HFFc6 (cell line): Measurements from ENCODE around the gene PTPRF. TPM values are rescaled to one million over a fixed set of nuclear protein-coding genes. Genes with fewer than 3 reads are reported as not detected.

Experiments
- DNase-seq: peaks from one replicate; pipeline ENCODE4 v3.0.0-alpha.2; 2018
- H3K27ac Mint-ChIP-seq: 2 replicates; pipeline ENCODE4 v1.8.0; 2020; ENCODE audit warnings: mild to moderate bottlenecking, mixed read lengths
- H3K27me3 Mint-ChIP-seq: 2 replicates; pipeline ENCODE4 v1.8.0; 2021; ENCODE audit warnings: mild to moderate bottlenecking, moderate library complexity, mixed read lengths; ENCODE audit not compliant: insufficient read depth
- H3K36me3 Mint-ChIP-seq: 2 replicates; pipeline ENCODE4 v1.8.0; 2021; ENCODE audit warnings: low read depth, mixed read lengths
- H3K4me1 Mint-ChIP-seq: 2 replicates; pipeline ENCODE4 v1.8.0; 2020; ENCODE audit warnings: low read depth, mixed read lengths
- H3K4me3 Mint-ChIP-seq: 2 replicates; pipeline ENCODE4 v1.8.0; 2020; ENCODE audit warnings: mild to moderate bottlenecking, moderate library complexity, mixed read lengths
- H3K9me3 Mint-ChIP-seq: 2 replicates; pipeline ENCODE4 v1.8.0; 2020; ENCODE audit warnings: mild to moderate bottlenecking, mixed read lengths
- CTCF ChIP-seq: fragments of 200-600 bp; sonication (generic); IDR thresholded peaks from 2 replicates; pipeline ENCODE4 v1.5.0; 2021; ENCODE audit warnings: antibody characterized with exemption, mild to moderate bottlenecking
- total RNA-seq, 6 experiments: library from RNA; stranded (reverse); fragmentation: NEBNext Ultra II Directional; extraction: Animal tissue kit (Norgen Biotek cat#: 25700); gene quantifications; 2 replicates in 1 of 6; 3 replicates in 5 of 6; pipeline ENCODE4 v1.2.3, GENCODE V29; 2021

The PTPRF gene
- total RNA-seq, 6 experiments from 2014 or later = 94.3 to 119 (median 109) TPM

GRCh38 chr1:43616383-43616782, 85.7 kb downstream of the PTPRF start:
- Mint-ChIP-seq H3K27ac (no peak overlapping the region), H3K4me1 (no peaks in the 10 kb centered on the region), H3K36me3 (peaks cover 1% of the 10 kb centered on the region; the same call in 1 of the 2 replicates), H3K4me3 (no peak overlapping the region), H3K9me3 (no peaks in the 10 kb centered on the region), H3K27me3 (no peaks in the 10 kb centered on the region; the same call in 1 of the 2 replicates)
- DNase-seq = no peak
- TF ChIP-seq CTCF = no peak

DNA sequence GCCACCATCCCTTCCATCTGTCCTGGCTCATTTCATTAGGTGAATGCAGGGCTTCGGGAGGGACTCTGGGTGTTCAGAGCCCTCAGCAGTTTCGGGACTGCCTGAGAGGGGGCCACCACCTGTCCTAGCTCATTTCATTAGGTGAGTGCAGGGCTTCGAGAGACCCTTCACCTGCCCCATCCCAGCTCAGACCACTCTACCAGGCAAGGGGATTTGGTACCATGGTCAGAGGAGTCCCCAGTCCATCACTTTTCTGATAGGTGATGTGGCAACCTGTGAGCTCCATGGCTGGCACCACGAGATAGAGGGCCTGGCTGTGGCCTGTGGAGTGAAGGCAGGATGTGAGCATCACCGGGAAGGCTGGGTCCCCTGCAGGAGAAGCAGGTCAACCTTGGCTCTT, 86.3 kb downstream of the PTPRF start:
- Mint-ChIP-seq H3K36me3 (peaks cover 4% of the 10 kb centered on the region; the same call in 1 of the 2 replicates), H3K27me3 (no peaks in the 10 kb centered on the region; the same call in 1 of the 2 replicates), H3K4me3 (no peak overlapping the region), H3K4me1 (no peaks in the 10 kb centered on the region), H3K9me3 (no peaks in the 10 kb centered on the region), H3K27ac (no peak overlapping the region)
- no peak for DNase-seq
- TF ChIP-seq CTCF = no peak

DNA sequence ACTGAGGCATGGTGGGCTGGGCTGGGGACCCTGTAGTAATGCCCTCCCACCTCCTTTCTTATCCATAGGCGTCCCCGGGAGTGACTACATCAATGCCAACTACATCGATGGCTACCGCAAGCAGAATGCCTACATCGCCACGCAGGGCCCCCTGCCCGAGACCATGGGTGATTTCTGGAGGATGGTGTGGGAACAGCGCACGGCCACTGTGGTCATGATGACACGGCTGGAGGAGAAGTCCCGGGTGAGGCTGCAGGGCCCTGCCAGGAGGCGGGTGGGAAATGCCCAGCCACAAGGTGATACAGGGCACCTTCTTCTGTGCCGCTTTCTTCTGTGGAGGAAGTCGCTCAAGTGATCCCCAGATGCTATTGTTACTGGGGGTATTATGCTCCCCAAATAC, 87.0 kb downstream of the PTPRF start:
- DNase-seq = no peak
- H3K4me1 Mint-ChIP-seq = no peaks in the 10 kb centered on the region
- H3K27me3 Mint-ChIP-seq = no peaks in the 10 kb centered on the region
- H3K27ac Mint-ChIP-seq = no peak overlapping the region
- no peaks in the 10 kb centered on the region for H3K9me3 Mint-ChIP-seq
- no peak for TF ChIP-seq CTCF
- H3K4me3 Mint-ChIP-seq = no peak overlapping the region
- H3K36me3 Mint-ChIP-seq = peaks cover 4% of the 10 kb centered on the region; the same call in 1 of the 2 replicates

DNA sequence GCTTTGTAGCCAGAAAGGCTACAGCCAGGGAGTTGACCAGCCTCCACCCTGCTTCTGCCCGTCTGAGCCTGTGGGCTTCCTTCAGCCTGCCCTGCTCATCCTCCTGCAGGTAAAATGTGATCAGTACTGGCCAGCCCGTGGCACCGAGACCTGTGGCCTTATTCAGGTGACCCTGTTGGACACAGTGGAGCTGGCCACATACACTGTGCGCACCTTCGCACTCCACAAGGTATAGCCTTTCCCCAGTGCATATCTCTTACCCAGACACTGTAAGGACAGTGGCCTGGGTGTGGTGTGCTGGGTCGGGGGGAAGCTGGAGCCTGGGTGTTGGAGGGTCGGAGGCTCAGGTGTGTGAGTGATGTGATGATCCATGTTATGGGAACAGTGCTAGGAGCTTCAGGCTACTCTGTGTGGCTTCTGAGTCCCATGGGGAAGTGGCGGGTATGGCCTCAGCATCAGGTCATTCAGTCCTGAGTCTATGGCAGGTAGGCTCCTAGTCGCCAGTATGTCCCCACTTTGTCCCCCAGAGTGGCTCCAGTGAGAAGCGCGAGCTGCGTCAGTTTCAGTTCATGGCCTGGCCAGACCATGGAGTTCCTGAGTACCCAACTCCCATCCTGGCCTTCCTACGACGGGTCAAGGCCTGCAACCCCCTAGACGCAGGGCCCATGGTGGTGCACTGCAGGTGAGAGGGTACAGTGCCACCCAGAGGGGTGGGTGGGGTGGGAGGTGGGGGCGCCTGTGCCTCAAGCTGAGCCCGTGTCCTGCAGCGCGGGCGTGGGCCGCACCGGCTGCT, 88.0 kb downstream of the PTPRF start:
- Mint-ChIP-seq H3K4me1 (no peaks in the 10 kb centered on the region), H3K27me3 (no peaks in the 10 kb centered on the region), H3K4me3 (no peak overlapping the region), H3K27ac (no peak overlapping the region), H3K36me3 (peaks cover 4% of the 10 kb centered on the region; the same call in 1 of the 2 replicates), H3K9me3 (no peaks in the 10 kb centered on the region)
- TF ChIP-seq CTCF = no peak
- no peak for DNase-seq

GRCh38 chr1:43619314-43619790, 88.7 kb downstream of the PTPRF start:
- Mint-ChIP-seq H3K36me3 (peaks cover 4% of the 10 kb centered on the region; the same call in 1 of the 2 replicates), H3K4me3 (no peak overlapping the region), H3K27ac (no peak overlapping the region), H3K4me1 (no peaks in the 10 kb centered on the region), H3K27me3 (no peaks in the 10 kb centered on the region), H3K9me3 (no peaks in the 10 kb centered on the region)
- DNase-seq = no peak
- TF ChIP-seq CTCF = no peak
